GM10847 (cell line): Measurements from ENCODE around the gene COX20.

Source experiments
- POLR2A ChIP-seq: IDR thresholded peaks from 2 replicates; pipeline ENCODE4 v1.6.1; 2011; ENCODE audit not compliant: insufficient read length; ENCODE audit errors: extremely low read depth

COX20 gene

GRCh38 chr1:244876228-244876910 lies 40.9 kb downstream of the COX20 start:
- TF ChIP-seq POLR2A, result no peak

GRCh38 chr1:244878681-244879080 lies 43.2 kb downstream of the COX20 start:
- no peak for TF ChIP-seq POLR2A

GRCh38 chr1:244881552-244882280 lies 46.3 kb downstream of the COX20 start:
- TF ChIP-seq POLR2A, result no peak

- no peak for TF ChIP-seq POLR2A
These were observed 51.8 kb downstream of the COX20 start for GRCh38 chr1:244887281-244887680.

- TF ChIP-seq POLR2A, result no peak
These were observed 58.4 kb downstream of the COX20 start for GRCh38 chr1:244893836-244894235.
